Upper lobe of left lung (tissue), 4 donors: ENCODE measurements around the gene ERVV-1.

ENCODE experiments used
- CTCF ChIP-seq, 6 experiments: fragments of 450-650 bp in 4 of 6; fragments of 200-600 bp in 2 of 6; sonication (generic) in 2 of 6; IDR thresholded peaks; one replicate each; pipeline ENCODE4 v1.5.1; 2016 to 2019; ENCODE audit warnings: antibody characterized with exemption in 6 of 6
- POLR2A ChIP-seq, 4 donors: fragments of 450-650 bp; IDR thresholded peaks; one replicate each; pipeline ENCODE4 v1.5.1; 2016 to 2017; ENCODE audit warnings: antibody characterized with exemption in 4 of 4, mild to moderate bottlenecking in 2 of 4

DNA sequence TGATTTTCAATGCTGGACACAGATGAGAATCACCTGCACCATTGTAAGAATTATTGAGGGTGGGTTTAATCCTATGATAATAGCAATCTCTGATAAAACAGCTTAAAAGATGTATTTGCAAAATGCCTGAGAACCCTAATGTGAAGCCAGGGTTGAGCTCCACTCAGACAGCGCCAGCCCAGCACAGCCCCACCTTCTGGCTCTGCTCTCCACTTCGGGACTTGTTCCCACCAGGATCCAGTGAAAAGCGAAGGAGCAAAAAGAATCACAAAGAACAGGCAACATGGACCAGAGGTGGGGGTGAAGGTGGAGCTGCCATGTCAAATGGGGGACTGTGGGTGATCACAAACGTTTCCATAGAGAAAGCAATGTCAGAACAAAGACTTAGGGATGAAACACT lies 32.4 kb upstream of the ERVV-1 start:
- TF ChIP-seq CTCF (IDR thresholded peaks at IDR 0.05) (no peak), POLR2A (IDR thresholded peaks at IDR 0.05) (no peak)
